ENCODE data around the gene CNR1. TPM values are rescaled to one million over a fixed set of nuclear protein-coding genes. Genes with fewer than 3 reads are reported as not detected.
A peak's percentile ranks its signal among the peaks of the same experiment; 100 is the strongest.

Gene CNR1
- total and polyA plus RNA-seq, 4 donors = 0.85 to 18.3 (median 5.5) TPM

DNA sequence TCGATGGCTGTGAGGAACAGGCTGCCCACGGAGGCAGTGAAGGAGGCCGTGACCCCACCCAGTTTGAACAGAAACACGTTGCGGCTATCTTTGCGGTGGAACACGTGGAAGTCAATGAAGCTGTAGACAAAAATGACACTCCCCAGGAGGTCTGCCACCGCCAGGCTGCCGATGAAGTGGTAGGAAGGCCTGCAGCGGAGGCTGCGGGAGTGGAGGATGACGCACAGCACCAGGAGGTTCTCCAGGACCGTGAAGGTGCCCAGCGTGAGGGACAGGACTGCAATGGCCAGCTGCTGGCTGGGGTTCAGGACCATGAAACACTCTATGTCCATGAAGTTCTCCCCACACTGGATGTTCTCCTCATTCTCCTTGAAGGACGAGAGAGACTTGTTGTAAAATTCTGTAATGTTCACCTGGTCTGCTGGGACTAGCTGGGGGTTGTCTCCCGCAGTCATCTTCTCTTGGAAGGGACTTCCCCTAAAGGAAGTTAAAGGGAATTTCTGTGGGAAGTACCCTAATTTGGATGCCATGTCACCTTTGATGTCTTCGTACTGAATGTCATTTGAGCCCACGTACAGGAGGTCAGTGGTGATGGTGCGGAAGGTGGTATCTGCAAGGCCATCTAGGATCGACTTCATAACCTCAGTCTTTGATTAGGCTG lies 21.4 kb downstream of the CNR1 start:
- TF ChIP-seq, protein P1, sequence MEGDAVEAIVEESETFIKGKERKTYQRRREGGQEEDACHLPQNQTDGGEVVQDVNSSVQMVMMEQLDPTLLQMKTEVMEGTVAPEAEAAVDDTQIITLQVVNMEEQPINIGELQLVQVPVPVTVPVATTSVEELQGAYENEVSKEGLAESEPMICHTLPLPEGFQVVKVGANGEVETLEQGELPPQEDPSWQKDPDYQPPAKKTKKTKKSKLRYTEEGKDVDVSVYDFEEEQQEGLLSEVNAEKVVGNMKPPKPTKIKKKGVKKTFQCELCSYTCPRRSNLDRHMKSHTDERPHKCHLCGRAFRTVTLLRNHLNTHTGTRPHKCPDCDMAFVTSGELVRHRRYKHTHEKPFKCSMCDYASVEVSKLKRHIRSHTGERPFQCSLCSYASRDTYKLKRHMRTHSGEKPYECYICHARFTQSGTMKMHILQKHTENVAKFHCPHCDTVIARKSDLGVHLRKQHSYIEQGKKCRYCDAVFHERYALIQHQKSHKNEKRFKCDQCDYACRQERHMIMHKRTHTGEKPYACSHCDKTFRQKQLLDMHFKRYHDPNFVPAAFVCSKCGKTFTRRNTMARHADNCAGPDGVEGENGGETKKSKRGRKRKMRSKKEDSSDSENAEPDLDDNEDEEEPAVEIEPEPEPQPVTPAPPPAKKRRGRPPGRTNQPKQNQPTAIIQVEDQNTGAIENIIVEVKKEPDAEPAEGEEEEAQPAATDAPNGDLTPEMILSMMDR (IDR thresholded peaks at IDR 0.05; ENCODE audit: control extremely low read depth, extremely low read depth) = no peak
- 94 to 95% methylated on average over 20 of the region's 20 CpGs for WGBS, 2 donors
- ATAC-seq (ENCODE audit: insufficient read depth, low FRiP score) (no peak), DNase-seq (no peak)
- no peak overlapping the region for H3K9ac ChIP-seq (ENCODE audit: insufficient read depth in 1 of 2, low read length in 2 of 2)
- peaks cover 0 to 4% (median 0%) of the 10 kb centered on the region in 4 donors for H3K9me3 ChIP-seq (ENCODE audit: control insufficient read depth in 4 of 4, insufficient read depth in 3 of 4, low read length in 3 of 4)
- no peaks in the 10 kb centered on the region for H3K4me1 ChIP-seq (ENCODE audit: control insufficient read depth in 5 of 5, insufficient read depth in 5 of 5, low read length in 5 of 5)
- no peaks in the 10 kb centered on the region for H3K27me3 ChIP-seq (ENCODE audit: control insufficient read depth in 3 of 3, insufficient read depth in 3 of 3, low read length in 2 of 3)
- H3K27ac ChIP-seq (ENCODE audit: low read depth in 1 of 2, low read length in 1 of 2) = no peak overlapping the region
- no peaks in the 10 kb centered on the region for H3K36me3 ChIP-seq (ENCODE audit: control insufficient read depth in 4 of 4, insufficient read depth in 4 of 4, low read length in 4 of 4)
- no peak overlapping the region for H3K4me3 ChIP-seq

DNA sequence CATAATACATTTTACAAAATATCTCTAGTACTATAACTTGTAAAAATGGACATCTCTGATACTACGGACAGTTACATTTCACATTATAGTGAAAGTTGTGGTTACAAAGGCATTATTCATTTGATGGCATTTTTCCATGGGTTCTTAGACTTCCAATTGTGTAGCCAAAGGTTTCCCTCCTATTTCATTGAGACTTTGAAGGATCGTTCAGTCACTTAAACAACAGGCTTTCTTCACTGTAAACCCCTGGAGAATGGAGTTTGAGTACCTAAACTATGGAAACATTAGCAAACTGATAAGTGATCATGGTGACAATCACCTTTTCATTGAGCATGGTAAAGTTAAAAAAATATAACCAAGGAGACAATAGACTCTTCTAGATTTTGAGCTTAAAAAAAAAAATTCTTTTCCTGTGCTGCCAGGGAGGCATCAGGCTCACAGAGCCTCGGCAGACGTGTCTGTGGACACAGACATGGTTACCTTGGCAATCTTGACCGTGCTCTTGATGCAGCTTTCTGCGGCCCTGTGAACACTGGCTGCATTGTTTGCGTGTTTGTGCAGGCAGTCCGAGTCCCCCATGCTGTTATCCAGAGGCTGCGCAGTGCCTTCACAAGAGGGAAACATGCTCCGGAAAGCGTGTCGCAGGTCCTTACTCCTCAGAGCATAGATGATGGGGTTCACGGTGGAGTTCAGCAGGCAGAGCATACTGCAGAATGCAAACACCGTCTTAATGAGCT lies 22.6 kb downstream of the CNR1 start:
- 81 to 82% methylated on average over 14 of the region's 14 CpGs for WGBS, 2 donors
- TF ChIP-seq, protein P1 (IDR thresholded peaks at IDR 0.05; ENCODE audit: control extremely low read depth, extremely low read depth) = no peak

DNA sequence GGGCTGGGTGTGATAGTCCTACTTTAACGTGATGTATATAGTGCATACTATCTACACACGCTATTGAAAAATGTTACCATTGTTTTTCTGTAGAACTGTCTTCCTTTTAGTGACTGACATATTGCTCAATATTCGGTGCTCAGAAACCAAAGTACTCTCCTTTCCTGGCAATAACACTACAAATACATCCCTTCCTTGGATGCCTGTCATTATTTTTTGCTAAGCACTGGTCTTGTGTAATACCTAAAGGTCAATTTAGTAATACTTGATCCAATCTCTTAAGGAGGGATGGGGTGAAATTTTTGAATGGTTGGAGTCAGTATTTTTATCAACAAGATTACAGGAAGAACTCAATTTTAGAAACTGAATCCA lies 23.9 kb downstream of the CNR1 start:
- Histone ChIP-seq H3K36me3 (ENCODE audit: control insufficient read depth in 4 of 4, insufficient read depth in 4 of 4, low read length in 4 of 4) (no peaks in the 10 kb centered on the region), H3K27me3 (ENCODE audit: control insufficient read depth in 3 of 3, insufficient read depth in 3 of 3, low read length in 2 of 3) (no peaks in the 10 kb centered on the region), H3K9me3 (ENCODE audit: control insufficient read depth in 4 of 4, insufficient read depth in 3 of 4, low read length in 3 of 4) (peaks cover 0 to 4% (median 0%) of the 10 kb centered on the region in 4 donors), H3K9ac (ENCODE audit: insufficient read depth in 1 of 2, low read length in 2 of 2) (no peak overlapping the region), H3K4me3 (no peak overlapping the region), H3K4me1 (ENCODE audit: control insufficient read depth in 5 of 5, insufficient read depth in 5 of 5, low read length in 5 of 5) (no peaks in the 10 kb centered on the region), H3K27ac (ENCODE audit: low read depth in 1 of 2, low read length in 1 of 2) (peak overlapping the region in 1 of 2 donors; percentile 60)
- ATAC-seq (ENCODE audit: insufficient read depth, low FRiP score) (peak; percentile 35), DNase-seq (no peak)
- 54 to 78% methylated on average over 3 of the region's 3 CpGs for WGBS, 2 donors
- TF ChIP-seq, protein P1 (IDR thresholded peaks at IDR 0.05; ENCODE audit: control extremely low read depth, extremely low read depth) = no peak

More for the DNA sequence above, 22.6 kb downstream of the CNR1 start:
- no peak overlapping the region for H3K4me3 ChIP-seq
- no peak overlapping the region for H3K27ac ChIP-seq (ENCODE audit: low read depth in 1 of 2, low read length in 1 of 2)
- no peak overlapping the region for H3K9ac ChIP-seq (ENCODE audit: insufficient read depth in 1 of 2, low read length in 2 of 2)
- H3K27me3 ChIP-seq (ENCODE audit: control insufficient read depth in 3 of 3, insufficient read depth in 3 of 3, low read length in 2 of 3) = no peaks in the 10 kb centered on the region
- H3K9me3 ChIP-seq (ENCODE audit: control insufficient read depth in 4 of 4, insufficient read depth in 3 of 4, low read length in 3 of 4) = peaks cover 0 to 4% (median 0%) of the 10 kb centered on the region in 4 donors
- H3K4me1 ChIP-seq (ENCODE audit: control insufficient read depth in 5 of 5, insufficient read depth in 5 of 5, low read length in 5 of 5) = no peaks in the 10 kb centered on the region
- ATAC-seq (ENCODE audit: insufficient read depth, low FRiP score) (no peak), DNase-seq (peak in 1 of 3 donors; percentile 0)
- no peaks in the 10 kb centered on the region for H3K36me3 ChIP-seq (ENCODE audit: control insufficient read depth in 4 of 4, insufficient read depth in 4 of 4, low read length in 4 of 4)
